Sigmoid colon (tissue), 7 donors: ENCODE results near the gene CCDC24. TPM values are rescaled to one million over a fixed set of nuclear protein-coding genes. Genes with fewer than 3 reads are reported as not detected.

Experiments
- DNase-seq: peaks from one replicate; pipeline ENCODE4 v3.0.0-alpha.2; 2019
- H3K27ac ChIP-seq, 4 donors: fragments of 200-600 bp; sonication (generic); one replicate each; pipeline ENCODE4 v1.5.1; 2016 to 2019; ENCODE audit warnings: mild to moderate bottlenecking in 1 of 4
- H3K27me3 ChIP-seq, 3 donors: fragments of 200-600 bp; sonication (generic); one replicate each; pipeline ENCODE4 v1.5.1; 2019; ENCODE audit warnings: mild to moderate bottlenecking in 1 of 3
- H3K36me3 ChIP-seq, 4 donors: fragments of 200-600 bp; sonication (generic); one replicate each; pipeline ENCODE4 v1.5.1; 2016 to 2019
- H3K4me1 ChIP-seq, 4 donors: fragments of 200-600 bp; sonication (generic); one replicate each; pipeline ENCODE4 v1.5.1; 2017 to 2019
- H3K4me3 ChIP-seq, 4 donors: fragments of 200-600 bp; sonication (generic); one replicate each; pipeline ENCODE4 v1.5.1; 2017 to 2019; ENCODE audit warnings: mild to moderate bottlenecking in 2 of 4, moderate library complexity in 1 of 4
- H3K9me3 ChIP-seq, 4 donors: fragments of 200-600 bp in 3 of 4; sonication (generic) in 3 of 4; one replicate each; pipeline versions ENCODE4 v1.5.1 to v1.6.1; 2013 to 2019
- EP300 ChIP-seq, 4 donors: sonication (generic); formaldehyde crosslinking; IDR thresholded peaks; one replicate each; pipeline ENCODE4 v1.6.1; 2017; ENCODE audit warnings: antibody characterized with exemption in 4 of 4
- POLR2A ChIP-seq, 2 donors: fragments of 450-650 bp; IDR thresholded peaks; one replicate each; pipeline ENCODE4 v1.6.1; 2016; ENCODE audit warnings: antibody characterized with exemption in 2 of 2, mild to moderate bottlenecking in 2 of 2, moderate library complexity in 2 of 2
- POLR2AphosphoS5 ChIP-seq, 4 donors: sonication (generic); formaldehyde crosslinking; IDR thresholded peaks; one replicate each; pipeline ENCODE4 v1.6.1; 2017; ENCODE audit warnings: antibody characterized with exemption in 4 of 4
- WGBS, 2 donors: extraction: QIAGEN DNeasy Blood & Tissue Kit; methylation state at CpG; one replicate each; pipeline ENCODE4 v1.1.7; 2013; 5-methylcytosine and 5-hydroxymethylcytosine counted together
- intact Hi-C: fragments of 100-400 bp; cut with DNase I; formaldehyde crosslinking; loops from one replicate; pipeline ENCODE4 v1.15.1; 2023
- polyA plus RNA-seq, 3 donors: library from polyadenylated mRNA; stranded (reverse); fragments of 200-250 nt; gene quantifications; one replicate each; pipeline ENCODE4 v1.2.3, GENCODE V29; 2013
- total RNA-seq, 4 donors: library from RNA; depleted of rRNA; stranded (reverse); fragments of >200 nt; gene quantifications; one replicate each; pipeline ENCODE4 v1.1.0, GENCODE V29; 2016
- TF ChIP-seq, protein P1 (sequence below), 4 experiments: fragments of 450-650 bp in 3 of 4; fragments of 200-600 bp in 1 of 4; IDR thresholded peaks; one replicate each; pipeline ENCODE4 v1.5.1; 2016 to 2019; ENCODE audit warnings: antibody characterized with exemption in 4 of 4, mild to moderate bottlenecking in 3 of 4, moderate library complexity in 2 of 4
- donor health status: healthy with polysubstance abuse.
- donor health status: Bipolar disorder and iron deficiency.
- donor health status: healthy.

Gene CCDC24
- total and polyA plus RNA-seq, 7 donors, result 2.7 to 19.2 (median 6.6) TPM

DNA sequence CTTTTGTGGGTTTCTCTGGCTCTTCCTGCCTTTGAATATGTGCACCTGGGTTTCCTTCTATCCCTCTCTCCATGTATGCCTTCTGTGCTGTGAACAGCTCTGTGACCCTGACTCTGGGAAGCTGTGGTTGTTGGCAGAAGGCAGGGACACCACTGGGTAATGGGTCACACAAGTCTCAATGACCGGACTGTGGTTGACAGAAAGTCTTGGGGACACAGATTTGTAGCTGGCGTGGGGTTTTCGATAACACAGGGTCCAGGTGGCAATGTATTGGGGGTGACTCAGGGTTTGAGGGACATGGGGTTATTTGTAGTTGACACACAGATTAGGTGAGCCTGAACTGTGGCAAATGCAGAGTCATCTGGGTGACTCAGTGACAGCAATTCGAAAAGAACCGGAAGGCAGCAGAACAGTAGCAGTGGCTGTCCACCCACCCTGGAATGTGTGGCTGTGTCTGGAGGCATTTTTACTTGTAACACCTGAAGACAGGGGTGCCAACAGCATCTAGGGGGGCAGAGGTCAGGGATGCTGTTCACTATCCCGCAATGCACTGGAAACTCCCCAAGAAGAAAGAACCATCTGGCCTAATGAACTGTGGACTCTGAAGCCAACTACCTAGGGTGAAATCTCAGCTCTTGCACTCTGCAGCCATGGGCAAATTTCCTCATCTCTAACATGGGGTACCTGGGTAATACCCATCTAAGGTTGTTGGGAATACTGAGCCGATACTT is 52.8 kb downstream of the CCDC24 start:
- no peak overlapping the region for H3K4me3 ChIP-seq
- peaks cover 0 to 20% (median 10%) of the 10 kb centered on the region in 4 donors for H3K4me1 ChIP-seq
- no peaks in the 10 kb centered on the region for H3K9me3 ChIP-seq
- intact Hi-C loops, result no loop called here
- TF ChIP-seq, protein P1, sequence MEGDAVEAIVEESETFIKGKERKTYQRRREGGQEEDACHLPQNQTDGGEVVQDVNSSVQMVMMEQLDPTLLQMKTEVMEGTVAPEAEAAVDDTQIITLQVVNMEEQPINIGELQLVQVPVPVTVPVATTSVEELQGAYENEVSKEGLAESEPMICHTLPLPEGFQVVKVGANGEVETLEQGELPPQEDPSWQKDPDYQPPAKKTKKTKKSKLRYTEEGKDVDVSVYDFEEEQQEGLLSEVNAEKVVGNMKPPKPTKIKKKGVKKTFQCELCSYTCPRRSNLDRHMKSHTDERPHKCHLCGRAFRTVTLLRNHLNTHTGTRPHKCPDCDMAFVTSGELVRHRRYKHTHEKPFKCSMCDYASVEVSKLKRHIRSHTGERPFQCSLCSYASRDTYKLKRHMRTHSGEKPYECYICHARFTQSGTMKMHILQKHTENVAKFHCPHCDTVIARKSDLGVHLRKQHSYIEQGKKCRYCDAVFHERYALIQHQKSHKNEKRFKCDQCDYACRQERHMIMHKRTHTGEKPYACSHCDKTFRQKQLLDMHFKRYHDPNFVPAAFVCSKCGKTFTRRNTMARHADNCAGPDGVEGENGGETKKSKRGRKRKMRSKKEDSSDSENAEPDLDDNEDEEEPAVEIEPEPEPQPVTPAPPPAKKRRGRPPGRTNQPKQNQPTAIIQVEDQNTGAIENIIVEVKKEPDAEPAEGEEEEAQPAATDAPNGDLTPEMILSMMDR (IDR thresholded peaks at IDR 0.05), result no peak
- no peak for DNase-seq
- WGBS, 2 donors, result 89 to 93% methylated on average over 7 of the region's 7 CpGs
- H3K27me3 ChIP-seq, result no peaks in the 10 kb centered on the region
- H3K27ac ChIP-seq, result no peak overlapping the region
- H3K36me3 ChIP-seq, result no peaks in the 10 kb centered on the region

DNA sequence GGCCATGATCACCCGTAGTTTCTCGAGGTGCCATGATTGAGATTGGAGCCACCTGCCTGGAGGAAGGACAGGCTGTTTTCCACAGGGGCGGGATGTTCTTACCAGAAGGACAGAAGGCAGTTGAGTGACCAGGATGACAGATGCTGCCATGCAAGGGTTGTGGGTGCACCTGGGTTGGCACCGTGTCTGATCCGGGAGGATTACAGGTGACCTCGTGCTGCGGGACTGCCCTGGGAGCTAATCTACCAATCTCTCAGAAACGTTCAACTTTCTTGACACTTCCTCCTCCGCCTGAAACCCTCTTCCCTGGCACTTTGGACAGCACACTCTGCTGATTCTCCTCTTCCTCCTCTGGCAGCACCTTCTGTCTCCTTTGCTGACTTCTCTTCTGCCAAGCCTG is 53.7 kb downstream of the CCDC24 start:
- WGBS, 2 donors, result 71 to 83% methylated on average over 9 of the region's 9 CpGs
- intact Hi-C loops, result loop anchor here (5.0 kb wide), 1 partner anchor 283 kb away; no protein-coding TSS in a partner anchor
- Histone ChIP-seq H3K9me3 (no peaks in the 10 kb centered on the region), H3K4me1 (peaks cover 0 to 26% (median 14%) of the 10 kb centered on the region in 4 donors), H3K27ac (no peak overlapping the region), H3K36me3 (no peaks in the 10 kb centered on the region), H3K4me3 (no peak overlapping the region), H3K27me3 (no peaks in the 10 kb centered on the region)
- no peak for TF ChIP-seq POLR2A (IDR thresholded peaks at IDR 0.05)
- TF ChIP-seq, protein P1 (IDR thresholded peaks at IDR 0.05), result no peak
- TF ChIP-seq POLR2AphosphoS5 (IDR thresholded peaks at IDR 0.05), result no peak
- TF ChIP-seq EP300 (IDR thresholded peaks at IDR 0.05), result no peak
- peak; percentile 37 for DNase-seq

Other genes starting within 250 kb of the CCDC24 start
- 1 to 10 TPM in 1 of 4 donors, under 1 TPM in 1, not detected in 2; 0.99 to 1.8 TPM for gene ARTN, start 57.8 kb upstream of the CCDC24 start, total RNA-seq
- gene ARTN, start 57.8 kb upstream of the CCDC24 start, polyA plus RNA-seq, result 1 to 10 TPM; 2.4 to 8.1 (median 4.9) TPM
- gene IPO13, start 44.6 kb upstream of the CCDC24 start, total RNA-seq, result 10 to 100 TPM; 16.1 to 27.1 (median 22.3) TPM
- gene IPO13, start 44.6 kb upstream of the CCDC24 start, polyA plus RNA-seq, result 10 to 100 TPM in 2 of 3 donors, 1 to 10 TPM in 1; 9.6 to 15.5 (median 10.4) TPM
- 10 to 100 TPM; 10.7 to 37.2 (median 12.8) TPM for gene DPH2, start 21.6 kb upstream of the CCDC24 start, total RNA-seq
- 10 to 100 TPM; 10.8 to 31.3 (median 11.3) TPM for gene DPH2, start 21.6 kb upstream of the CCDC24 start, polyA plus RNA-seq
- 100 to 1,000 TPM in 3 of 4 donors, 10 to 100 TPM in 1; 67.9 to 152 (median 128) TPM for gene ATP6V0B, start 16.6 kb upstream of the CCDC24 start, total RNA-seq
- gene ATP6V0B, start 16.6 kb upstream of the CCDC24 start, polyA plus RNA-seq, result 100 to 1,000 TPM; 108 to 286 (median 129) TPM
- 10 to 100 TPM; 30.1 to 55.9 (median 51.1) TPM for gene B4GALT2, start 12.4 kb upstream of the CCDC24 start, total RNA-seq
- gene B4GALT2, start 12.4 kb upstream of the CCDC24 start, polyA plus RNA-seq, result 10 to 100 TPM; 14.8 to 32.0 (median 26.4) TPM
- 10 to 100 TPM in 2 of 4 donors, 1 to 10 TPM in 2; 5.4 to 16.6 (median 9.3) TPM for gene SLC6A9, start 39.9 kb downstream of the CCDC24 start, total RNA-seq
- gene SLC6A9, start 39.9 kb downstream of the CCDC24 start, polyA plus RNA-seq, result 10 to 100 TPM in 1 of 3 donors, 1 to 10 TPM in 2; 2.4 to 24.5 (median 4.4) TPM
- gene KLF17, start 127.2 kb downstream of the CCDC24 start, total RNA-seq, result under 1 TPM in 3 of 4 donors, not detected in 1; 0.16 to 0.68 (median 0.28) TPM
- not detected for gene KLF17, start 127.2 kb downstream of the CCDC24 start, polyA plus RNA-seq
- not detected for gene KLF18, start 150.0 kb downstream of the CCDC24 start, total RNA-seq
- gene KLF18, start 150.0 kb downstream of the CCDC24 start, polyA plus RNA-seq, result under 1 TPM in 1 of 3 donors, not detected in 2; under 0.01 TPM
- 10 to 100 TPM; 32.3 to 67.0 (median 40.9) TPM for gene DMAP1, start 221.9 kb downstream of the CCDC24 start, total RNA-seq
- 10 to 100 TPM; 23.6 to 40.9 (median 27.6) TPM for gene DMAP1, start 221.9 kb downstream of the CCDC24 start, polyA plus RNA-seq